ENCODE measurements around the gene OIP5. TPM values are rescaled to one million over a fixed set of nuclear protein-coding genes. Genes with fewer than 3 reads are reported as not detected.

Gene OIP5
- total and polyA plus RNA-seq, 9 of the 15 experiments (the other 6 are each of a cell fraction or from before 2014, with no cell fraction given), result 8.3 to 54.8 (median 35.3) TPM

GRCh38 chr15:41283653-41284426 is 48.6 kb downstream of the OIP5 start (continued):
- TF ChIP-seq NKRF (IDR thresholded peaks at IDR 0.05; ENCODE audit: borderline replicate concordance), result peak; percentile 77; the same call in 1 of the 2 replicates
- peak; percentile 99 for TF ChIP-seq GTF2E2 (tag; IDR thresholded peaks at IDR 0.05)
- peak; percentile 78 for TF ChIP-seq ESRRA (IDR thresholded peaks at IDR 0.05; ENCODE audit: borderline replicate concordance, low read depth)
- no peak for TF ChIP-seq MIER1 (IDR thresholded peaks at IDR 0.05; ENCODE audit: low read depth)
- TF ChIP-seq, protein P1, sequence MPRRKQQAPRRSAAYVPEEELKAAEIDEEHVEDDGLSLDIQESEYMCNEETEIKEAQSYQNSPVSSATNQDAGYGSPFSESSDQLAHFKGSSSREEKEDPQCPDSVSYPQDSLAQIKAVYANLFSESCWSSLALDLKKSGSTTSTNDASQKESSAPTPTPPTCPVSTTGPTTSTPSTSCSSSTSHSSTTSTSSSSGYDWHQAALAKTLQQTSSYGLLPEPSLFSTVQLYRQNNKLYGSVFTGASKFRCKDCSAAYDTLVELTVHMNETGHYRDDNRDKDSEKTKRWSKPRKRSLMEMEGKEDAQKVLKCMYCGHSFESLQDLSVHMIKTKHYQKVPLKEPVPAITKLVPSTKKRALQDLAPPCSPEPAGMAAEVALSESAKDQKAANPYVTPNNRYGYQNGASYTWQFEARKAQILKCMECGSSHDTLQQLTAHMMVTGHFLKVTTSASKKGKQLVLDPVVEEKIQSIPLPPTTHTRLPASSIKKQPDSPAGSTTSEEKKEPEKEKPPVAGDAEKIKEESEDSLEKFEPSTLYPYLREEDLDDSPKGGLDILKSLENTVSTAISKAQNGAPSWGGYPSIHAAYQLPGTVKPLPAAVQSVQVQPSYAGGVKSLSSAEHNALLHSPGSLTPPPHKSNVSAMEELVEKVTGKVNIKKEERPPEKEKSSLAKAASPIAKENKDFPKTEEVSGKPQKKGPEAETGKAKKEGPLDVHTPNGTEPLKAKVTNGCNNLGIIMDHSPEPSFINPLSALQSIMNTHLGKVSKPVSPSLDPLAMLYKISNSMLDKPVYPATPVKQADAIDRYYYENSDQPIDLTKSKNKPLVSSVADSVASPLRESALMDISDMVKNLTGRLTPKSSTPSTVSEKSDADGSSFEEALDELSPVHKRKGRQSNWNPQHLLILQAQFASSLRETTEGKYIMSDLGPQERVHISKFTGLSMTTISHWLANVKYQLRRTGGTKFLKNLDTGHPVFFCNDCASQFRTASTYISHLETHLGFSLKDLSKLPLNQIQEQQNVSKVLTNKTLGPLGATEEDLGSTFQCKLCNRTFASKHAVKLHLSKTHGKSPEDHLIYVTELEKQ (CRISPR knock-in tag; IDR thresholded peaks at IDR 0.05), result no peak
- TF ChIP-seq BRCA1 (IDR thresholded peaks at IDR 0.05), result no peak
- peak; percentile 82; the same call in 1 of the 2 replicates for TF ChIP-seq BRCA1 (CRISPR knock-in tag; IDR thresholded peaks at IDR 0.05)
- peak; percentile 91 for TF ChIP-seq RAD51 (IDR thresholded peaks at IDR 0.05; ENCODE audit: borderline replicate concordance, low read depth)
- no peak for TF ChIP-seq CHD4 (IDR thresholded peaks at IDR 0.05; ENCODE audit: insufficient read depth, insufficient replicate concordance, low read depth, low read length, poor library complexity, severe bottlenecking)
- peak; percentile 93 for TF ChIP-seq NFRKB (IDR thresholded peaks at IDR 0.05; ENCODE audit: low read depth)
- peak; percentile 84; the same call in 1 of the 2 replicates for TF ChIP-seq FOXJ2 (tag; IDR thresholded peaks at IDR 0.05)
- TF ChIP-seq, protein P2, sequence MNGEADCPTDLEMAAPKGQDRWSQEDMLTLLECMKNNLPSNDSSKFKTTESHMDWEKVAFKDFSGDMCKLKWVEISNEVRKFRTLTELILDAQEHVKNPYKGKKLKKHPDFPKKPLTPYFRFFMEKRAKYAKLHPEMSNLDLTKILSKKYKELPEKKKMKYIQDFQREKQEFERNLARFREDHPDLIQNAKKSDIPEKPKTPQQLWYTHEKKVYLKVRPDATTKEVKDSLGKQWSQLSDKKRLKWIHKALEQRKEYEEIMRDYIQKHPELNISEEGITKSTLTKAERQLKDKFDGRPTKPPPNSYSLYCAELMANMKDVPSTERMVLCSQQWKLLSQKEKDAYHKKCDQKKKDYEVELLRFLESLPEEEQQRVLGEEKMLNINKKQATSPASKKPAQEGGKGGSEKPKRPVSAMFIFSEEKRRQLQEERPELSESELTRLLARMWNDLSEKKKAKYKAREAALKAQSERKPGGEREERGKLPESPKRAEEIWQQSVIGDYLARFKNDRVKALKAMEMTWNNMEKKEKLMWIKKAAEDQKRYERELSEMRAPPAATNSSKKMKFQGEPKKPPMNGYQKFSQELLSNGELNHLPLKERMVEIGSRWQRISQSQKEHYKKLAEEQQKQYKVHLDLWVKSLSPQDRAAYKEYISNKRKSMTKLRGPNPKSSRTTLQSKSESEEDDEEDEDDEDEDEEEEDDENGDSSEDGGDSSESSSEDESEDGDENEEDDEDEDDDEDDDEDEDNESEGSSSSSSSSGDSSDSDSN (IDR thresholded peaks at IDR 0.05; ENCODE audit: borderline replicate concordance in 1 of 2, low read depth in 2 of 2, low read length in 2 of 2), result peak in 1 of 2 experiments; percentile 86; a peak in 2 of 4 replicates
- no peak for TF ChIP-seq STAT5B (CRISPR knock-in tag; IDR thresholded peaks at IDR 0.05)
- peak; percentile 91 for TF ChIP-seq HNRNPLL (IDR thresholded peaks at IDR 0.05; ENCODE audit: low read depth, low read length, poor library complexity, severe bottlenecking)
- TF ChIP-seq HDGF (IDR thresholded peaks at IDR 0.05), result 0 out of 2 replicates have a peak, but pooled peaks have one; percentile 18
- TF ChIP-seq CBFB (CRISPR knock-in tag; IDR thresholded peaks at IDR 0.05), result no peak
- TF ChIP-seq, protein P3, sequence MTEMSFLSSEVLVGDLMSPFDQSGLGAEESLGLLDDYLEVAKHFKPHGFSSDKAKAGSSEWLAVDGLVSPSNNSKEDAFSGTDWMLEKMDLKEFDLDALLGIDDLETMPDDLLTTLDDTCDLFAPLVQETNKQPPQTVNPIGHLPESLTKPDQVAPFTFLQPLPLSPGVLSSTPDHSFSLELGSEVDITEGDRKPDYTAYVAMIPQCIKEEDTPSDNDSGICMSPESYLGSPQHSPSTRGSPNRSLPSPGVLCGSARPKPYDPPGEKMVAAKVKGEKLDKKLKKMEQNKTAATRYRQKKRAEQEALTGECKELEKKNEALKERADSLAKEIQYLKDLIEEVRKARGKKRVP (CRISPR knock-in tag; IDR thresholded peaks at IDR 0.05), result 0 out of 2 replicates have a peak, but pooled peaks have one; percentile 21
- TF ChIP-seq RBFOX2 (IDR thresholded peaks at IDR 0.05; ENCODE audit: low read depth, low read length), result peak; percentile 99
- TF ChIP-seq TCF7L2 (IDR thresholded peaks at IDR 0.05; ENCODE audit: low read depth, low read length), result no peak

Measured in K562 (cell line).